Prostate gland (tissue), 2 donors: ENCODE measurements around the gene GTF2IRD1.

Source experiments
- POLR2A ChIP-seq: fragments of 450-650 bp; IDR thresholded peaks from one replicate; pipeline ENCODE4 v1.6.1; 2016; ENCODE audit warnings: antibody characterized with exemption, mild to moderate bottlenecking
- TF ChIP-seq, protein P1 (sequence below), 4 experiments: fragments of 200-600 bp in 2 of 4; fragments of 450-650 bp in 2 of 4; sonication (generic) in 2 of 4; IDR thresholded peaks; 1 replicate in 3 of 4; 2 replicates in 1 of 4; pipeline ENCODE4 v1.5.1; 2016 to 2019; ENCODE audit warnings: antibody characterized with exemption in 4 of 4, mild to moderate bottlenecking in 2 of 4, moderate library complexity in 2 of 4

DNA sequence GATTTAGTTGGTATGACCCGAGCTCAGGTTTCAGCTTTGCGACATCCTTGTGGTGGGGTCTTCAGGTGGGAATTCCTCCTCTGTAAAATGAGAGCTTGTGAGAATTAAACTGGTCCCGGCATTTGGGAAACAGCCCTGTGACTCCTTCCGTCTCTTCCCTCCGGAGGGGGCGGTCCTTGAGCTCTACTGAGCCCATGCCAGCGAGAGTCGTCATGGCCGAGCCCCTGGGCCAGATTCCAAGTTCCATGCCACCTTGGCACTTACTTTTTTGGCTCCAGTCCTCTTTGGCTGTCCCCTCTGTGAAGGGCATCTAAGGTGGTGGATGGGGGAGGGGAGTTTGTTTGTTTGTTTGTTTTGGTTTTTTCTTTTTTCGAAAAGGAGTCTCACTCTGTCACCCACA is 47.6 kb downstream of the GTF2IRD1 start:
- TF ChIP-seq POLR2A, result no peak
- TF ChIP-seq, protein P1, sequence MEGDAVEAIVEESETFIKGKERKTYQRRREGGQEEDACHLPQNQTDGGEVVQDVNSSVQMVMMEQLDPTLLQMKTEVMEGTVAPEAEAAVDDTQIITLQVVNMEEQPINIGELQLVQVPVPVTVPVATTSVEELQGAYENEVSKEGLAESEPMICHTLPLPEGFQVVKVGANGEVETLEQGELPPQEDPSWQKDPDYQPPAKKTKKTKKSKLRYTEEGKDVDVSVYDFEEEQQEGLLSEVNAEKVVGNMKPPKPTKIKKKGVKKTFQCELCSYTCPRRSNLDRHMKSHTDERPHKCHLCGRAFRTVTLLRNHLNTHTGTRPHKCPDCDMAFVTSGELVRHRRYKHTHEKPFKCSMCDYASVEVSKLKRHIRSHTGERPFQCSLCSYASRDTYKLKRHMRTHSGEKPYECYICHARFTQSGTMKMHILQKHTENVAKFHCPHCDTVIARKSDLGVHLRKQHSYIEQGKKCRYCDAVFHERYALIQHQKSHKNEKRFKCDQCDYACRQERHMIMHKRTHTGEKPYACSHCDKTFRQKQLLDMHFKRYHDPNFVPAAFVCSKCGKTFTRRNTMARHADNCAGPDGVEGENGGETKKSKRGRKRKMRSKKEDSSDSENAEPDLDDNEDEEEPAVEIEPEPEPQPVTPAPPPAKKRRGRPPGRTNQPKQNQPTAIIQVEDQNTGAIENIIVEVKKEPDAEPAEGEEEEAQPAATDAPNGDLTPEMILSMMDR (IDR thresholded peaks at IDR 0.05), result no peak
